ENCODE results near the gene ARRB1. TPM values are rescaled to one million over a fixed set of nuclear protein-coding genes. Genes with fewer than 3 reads are reported as not detected.
A peak's percentile ranks its signal among the peaks of the same experiment; 100 is the strongest.

ARRB1 gene
- total RNA-seq, 4 donors from 2014 or later, result 34.7 to 75.0 (median 58.1) TPM

DNA sequence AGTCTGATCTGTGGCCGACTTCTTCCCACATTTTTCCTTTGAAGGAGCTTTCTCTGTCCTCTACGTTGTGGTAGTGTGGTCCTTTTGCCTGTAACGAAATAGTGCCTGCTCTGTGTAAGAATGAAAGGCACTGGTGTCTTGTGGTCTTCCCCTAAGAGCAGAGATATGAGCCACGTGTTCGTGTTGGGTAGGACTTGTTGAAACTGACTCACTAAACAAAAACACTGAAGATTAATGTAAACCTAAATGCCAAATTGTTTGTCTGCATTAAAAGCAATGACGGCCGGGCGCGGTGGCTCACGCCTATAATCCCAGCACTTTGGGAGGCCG, 37.8 kb upstream of the ARRB1 start:
- no peak for ATAC-seq (ENCODE audit: low FRiP score)
- TF ChIP-seq, protein P1, sequence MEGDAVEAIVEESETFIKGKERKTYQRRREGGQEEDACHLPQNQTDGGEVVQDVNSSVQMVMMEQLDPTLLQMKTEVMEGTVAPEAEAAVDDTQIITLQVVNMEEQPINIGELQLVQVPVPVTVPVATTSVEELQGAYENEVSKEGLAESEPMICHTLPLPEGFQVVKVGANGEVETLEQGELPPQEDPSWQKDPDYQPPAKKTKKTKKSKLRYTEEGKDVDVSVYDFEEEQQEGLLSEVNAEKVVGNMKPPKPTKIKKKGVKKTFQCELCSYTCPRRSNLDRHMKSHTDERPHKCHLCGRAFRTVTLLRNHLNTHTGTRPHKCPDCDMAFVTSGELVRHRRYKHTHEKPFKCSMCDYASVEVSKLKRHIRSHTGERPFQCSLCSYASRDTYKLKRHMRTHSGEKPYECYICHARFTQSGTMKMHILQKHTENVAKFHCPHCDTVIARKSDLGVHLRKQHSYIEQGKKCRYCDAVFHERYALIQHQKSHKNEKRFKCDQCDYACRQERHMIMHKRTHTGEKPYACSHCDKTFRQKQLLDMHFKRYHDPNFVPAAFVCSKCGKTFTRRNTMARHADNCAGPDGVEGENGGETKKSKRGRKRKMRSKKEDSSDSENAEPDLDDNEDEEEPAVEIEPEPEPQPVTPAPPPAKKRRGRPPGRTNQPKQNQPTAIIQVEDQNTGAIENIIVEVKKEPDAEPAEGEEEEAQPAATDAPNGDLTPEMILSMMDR (IDR thresholded peaks at IDR 0.05), result no peak
- no peak for DNase-seq (ENCODE audit: low spot score)

DNA sequence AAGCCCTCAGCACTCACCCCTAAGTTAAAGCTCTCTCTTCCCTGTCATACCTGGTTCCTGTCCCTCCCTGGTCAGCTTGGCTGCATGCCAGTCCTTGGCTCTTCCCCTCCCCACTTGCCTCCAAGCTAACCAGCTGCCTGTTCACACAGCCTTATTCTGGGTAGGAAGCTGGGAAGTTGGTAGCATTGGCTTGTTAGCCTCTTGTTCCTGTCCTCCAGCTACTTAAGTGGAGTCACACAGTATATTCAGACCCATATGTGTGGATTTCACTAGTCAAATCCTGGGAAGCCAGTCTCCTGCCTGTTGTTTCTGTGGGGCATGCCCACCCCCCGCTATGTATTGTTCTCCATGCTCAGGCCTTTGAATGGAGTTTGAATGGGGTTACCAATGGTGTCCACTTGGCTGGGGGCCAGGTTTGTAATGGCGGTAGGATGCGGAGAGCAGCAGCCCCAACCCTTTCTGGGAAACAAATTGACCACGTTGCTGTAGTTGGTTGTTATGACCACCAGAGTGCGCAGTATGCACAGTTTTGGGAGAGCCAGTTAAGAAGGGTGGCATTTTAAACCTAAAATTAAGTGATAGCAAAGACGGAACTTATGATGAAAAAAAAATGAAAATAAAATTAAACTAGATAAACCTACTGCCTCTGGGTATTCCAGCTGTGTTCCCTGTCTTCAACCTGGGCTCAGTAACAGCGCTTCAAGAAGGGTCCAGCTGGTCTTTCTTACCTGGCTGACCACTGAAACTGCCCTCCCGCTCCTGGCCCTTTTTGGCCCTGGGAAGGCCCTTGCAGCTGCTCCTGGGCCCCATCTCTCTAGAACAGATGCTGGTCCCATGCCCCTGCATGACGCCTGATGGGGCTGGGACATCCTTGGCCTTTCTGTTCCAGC, 37.2 kb upstream of the ARRB1 start:
- ATAC-seq (ENCODE audit: low FRiP score) (peak; percentile 60), DNase-seq (ENCODE audit: low spot score) (peak; percentile 72)
- TF ChIP-seq, protein P1 (IDR thresholded peaks at IDR 0.05), result peak in 2 of 3 donors; percentile 17 to 55

DNA sequence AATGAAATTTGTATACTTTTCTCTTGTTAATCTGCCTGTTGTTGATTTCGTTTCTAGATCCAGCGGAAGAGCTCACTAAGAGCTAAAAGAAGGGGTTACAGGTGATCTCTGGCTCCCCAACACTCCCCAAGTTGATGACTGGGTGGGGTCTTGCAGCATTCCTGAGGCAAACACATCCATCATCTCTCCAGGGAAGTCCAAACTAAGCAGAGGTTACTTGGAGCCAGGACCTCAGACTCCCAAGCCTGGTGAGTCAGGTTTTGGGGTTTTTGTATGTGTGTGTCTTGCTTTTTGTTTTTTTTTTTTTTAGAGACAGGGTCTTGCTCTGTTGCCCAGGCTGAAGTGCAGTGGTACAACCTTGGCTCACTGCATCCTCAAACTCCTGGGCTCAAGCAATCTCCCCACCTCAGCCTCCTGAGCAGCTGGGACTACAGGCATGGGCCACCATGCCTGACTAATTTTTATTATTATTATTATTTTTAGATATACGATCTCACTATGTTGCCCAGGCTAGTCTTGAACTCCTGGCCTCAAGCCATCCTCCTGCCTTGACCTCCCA, 36.4 kb upstream of the ARRB1 start:
- TF ChIP-seq, protein P1 (IDR thresholded peaks at IDR 0.05), result no peak
- ATAC-seq (ENCODE audit: low FRiP score) (no peak), DNase-seq (ENCODE audit: low spot score) (no peak)

DNA sequence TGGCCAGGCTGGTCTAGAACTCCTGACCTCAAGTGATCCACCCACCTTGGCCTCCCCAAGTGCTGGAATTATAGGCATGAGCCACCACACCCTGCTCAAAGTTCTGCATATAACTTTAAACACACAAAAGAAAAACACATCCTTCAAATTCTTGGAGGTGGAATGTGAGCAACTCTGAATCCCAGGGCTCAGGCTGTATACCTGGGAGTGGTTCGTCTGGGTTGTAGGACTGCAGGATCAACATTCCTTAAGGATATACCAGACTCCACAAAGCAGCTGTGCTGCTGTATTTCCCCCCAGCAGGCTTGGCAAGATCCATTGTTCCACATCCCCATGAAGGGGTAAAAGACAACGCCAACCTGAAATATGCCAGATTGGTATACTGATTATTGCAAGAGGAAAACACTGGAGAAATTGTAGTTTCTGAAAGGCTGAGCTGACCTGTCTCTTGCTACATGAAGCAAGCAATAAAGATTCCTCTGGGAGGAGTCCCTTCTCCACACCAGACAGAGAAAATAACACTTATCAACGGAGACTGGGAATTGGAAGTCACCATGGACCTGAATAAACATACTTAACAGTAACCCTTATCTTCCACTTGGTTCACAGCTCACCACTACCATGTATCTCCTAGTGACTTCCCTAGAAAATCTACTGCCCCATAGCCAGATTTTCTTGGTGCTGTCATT, 35.6 kb upstream of the ARRB1 start:
- TF ChIP-seq, protein P1 (IDR thresholded peaks at IDR 0.05), result no peak
- DNase-seq (ENCODE audit: low spot score), result no peak
- no peak for ATAC-seq (ENCODE audit: low FRiP score)

DNA sequence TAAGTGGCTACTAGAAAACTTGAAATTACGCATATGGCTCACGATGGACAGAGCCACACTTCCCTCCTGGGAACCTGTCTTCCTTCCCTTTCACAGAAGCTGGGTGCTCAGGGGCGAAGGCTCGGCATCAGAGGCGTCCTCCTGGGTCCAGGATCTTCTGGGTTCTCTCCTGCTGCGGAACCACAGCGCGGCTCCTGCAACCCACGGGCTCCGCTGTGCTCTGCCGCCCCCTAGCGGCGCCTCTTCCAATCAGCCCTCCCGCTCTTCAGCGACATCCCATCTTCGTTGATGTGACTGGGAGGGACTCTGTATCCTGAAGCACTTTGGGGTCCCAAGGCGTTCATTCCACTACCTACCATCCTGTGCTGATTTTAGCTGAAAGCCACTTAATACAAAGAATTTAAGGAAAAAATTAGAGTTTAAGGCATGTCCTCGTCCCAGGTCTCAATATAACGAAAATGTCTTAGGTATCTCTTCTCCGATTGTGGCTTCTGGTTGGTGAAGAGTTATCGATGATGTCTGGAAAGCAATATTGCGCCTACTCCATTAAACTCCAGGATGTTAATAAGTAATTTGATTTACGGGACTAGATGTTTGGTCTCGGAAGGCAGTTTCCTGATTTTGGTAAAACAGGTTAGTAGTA, 33.1 kb upstream of the ARRB1 start:
- peak; percentile 70 for ATAC-seq (ENCODE audit: low FRiP score)
- TF ChIP-seq, protein P1 (IDR thresholded peaks at IDR 0.05), result peak in 2 of 3 donors; percentile 92 to 95
- peak; percentile 48 for DNase-seq (ENCODE audit: low spot score)

DNA sequence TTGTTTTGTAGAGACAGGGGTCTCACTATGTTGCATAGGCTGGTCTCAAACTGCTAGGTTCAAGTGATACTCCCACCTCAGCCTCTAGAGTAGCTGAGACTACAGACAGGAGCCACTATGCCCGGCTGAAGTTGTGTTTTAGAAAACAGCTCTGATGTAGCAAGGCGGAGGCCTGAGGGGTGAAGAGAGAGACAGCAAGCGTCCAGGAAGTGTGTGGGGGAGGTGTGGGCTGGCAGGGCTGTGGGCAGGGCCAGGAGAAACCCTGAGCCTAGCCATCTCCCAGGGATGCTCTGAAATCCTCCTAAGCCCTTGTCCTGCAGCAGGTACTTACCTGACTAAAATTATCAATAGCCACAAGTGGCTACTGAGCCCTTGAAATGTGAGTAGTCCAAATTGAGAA, 31.8 kb upstream of the ARRB1 start:
- TF ChIP-seq, protein P1 (IDR thresholded peaks at IDR 0.05), result no peak
- DNase-seq (ENCODE audit: low spot score) (no peak), ATAC-seq (ENCODE audit: low FRiP score) (no peak)

Measured in omental fat pad (tissue), 4 donors.